HCT116 (cell line): ENCODE measurements around the gene KLF6. TPM values are rescaled to one million over a fixed set of nuclear protein-coding genes. Genes with fewer than 3 reads are reported as not detected.

Experiments
- ATAC-seq: fragments of 200-7000 bp; cut with Tn5 transposase; 2 replicates; pipeline ENCODE4 v1.9.1; 2020; ENCODE audit warnings: mild to moderate bottlenecking, moderate library complexity
- BruUV-seq: library from RNA; stranded (reverse); fragments of 400-500 nt; replicated peaks from 2 replicates; lab custom pipeline; 2021; lab: Mats Ljungman, UMichigan
- CTCF ChIA-PET: fragments of 300-600 bp; sonication (Branson Sonifier 250); formaldehyde crosslinking; loops from one replicate; lab custom pipeline; 2021; ENCODE audit warnings: antibody characterized with exemption; lab: Charles Lee
- POLR2A ChIA-PET: fragments of 300-600, 350-600 bp; sonication (Branson Sonifier 250); formaldehyde crosslinking; loops from one replicate; lab custom pipeline; 2021; ENCODE audit warnings: antibody characterized with exemption; lab: Charles Lee
- RAD21 ChIA-PET, 2 experiments: fragments of 300-600 bp; sonication (Branson Sonifier 250); formaldehyde crosslinking; loops; one replicate each; lab custom pipeline; 2023; ENCODE audit warnings: low total read pairs in 2 of 2; ENCODE audit not compliant: uncharacterized antibody in 2 of 2, unreplicated experiment in 2 of 2, low non-redundant PET in 1 of 2; lab: Charles Lee
- DNase-seq: peaks from one replicate; pipeline ENCODE4 v3.0.0-alpha.2; 2010; ENCODE audit warnings: low read depth, low spot score
- H2AFZ ChIP-seq: fragments of 200-600 bp; shearing (Covaris generic), sonication (generic); 2 replicates; pipeline ENCODE4 v1.6.1; 2017; ENCODE audit warnings: low read depth, mixed run types, mixed read lengths, antibody characterized with exemption, low read length; ENCODE audit not compliant: poor library complexity, severe bottlenecking
- H3K27ac ChIP-seq: 2 replicates; pipeline ENCODE4 v1.5.1; 2012; ENCODE audit warnings: low read depth, low read length
- H3K27me3 ChIP-seq: fragments of 200-600 bp; sonication (generic); 2 replicates; pipeline ENCODE4 v1.6.1; 2016; ENCODE audit warnings: mixed run types, low read length, mixed read lengths; ENCODE audit not compliant: insufficient read depth
- H3K36me3 ChIP-seq, 2 experiments: fragments of 200-500 bp in 1 of 2; fragments of 200-600 bp in 1 of 2; sonication (Bioruptor generic) in 1 of 2; sonication (generic) in 1 of 2; 2 replicates each; pipeline versions ENCODE4 v1.5.1 to v1.6.1; 2014 to 2016; ENCODE audit warnings: low read length in 2 of 2, inconsistent platforms in 1 of 2, mixed read lengths in 1 of 2, mixed run types in 1 of 2; ENCODE audit not compliant: insufficient read depth in 2 of 2, control insufficient read depth in 1 of 2
- H3K4me1 ChIP-seq, 2 experiments: fragments of 200-600 bp in 1 of 2; sonication (generic) in 1 of 2; 2 replicates each; pipeline versions ENCODE4 v1.5.1 to v1.6.1; 2012 to 2017; ENCODE audit warnings: low read length in 2 of 2, inconsistent platforms in 1 of 2, mild to moderate bottlenecking in 1 of 2, mixed read lengths in 1 of 2, mixed run types in 1 of 2, moderate library complexity in 1 of 2; ENCODE audit not compliant: insufficient read depth in 2 of 2, control insufficient read depth in 1 of 2
- H3K4me2 ChIP-seq: fragments of 200-600 bp; sonication (generic); 2 replicates; pipeline ENCODE4 v1.6.1; 2017; ENCODE audit warnings: mixed run types, low read length, mixed read lengths
- H3K4me3 ChIP-seq, 2 experiments: fragments of 200-600 bp in 1 of 2; sonication (generic) in 1 of 2; replicated peaks in 1 of 2; 2 replicates each; pipeline ENCODE4 v1.5.1; 2011 to 2016; ENCODE audit warnings: low read length in 2 of 2, control low read depth in 1 of 2, low read depth in 1 of 2, mild to moderate bottlenecking in 1 of 2, mixed read lengths in 1 of 2, mixed run types in 1 of 2
- H3K79me2 ChIP-seq: fragments of 200-600 bp; sonication (generic); 2 replicates; pipeline ENCODE4 v1.6.1; 2017; ENCODE audit warnings: mild to moderate bottlenecking, mixed run types, low read length, moderate library complexity, mixed read lengths; ENCODE audit not compliant: insufficient read depth
- H3K9ac ChIP-seq: fragments of 200-600 bp; sonication (generic); 2 replicates; pipeline ENCODE4 v1.6.1; 2016; ENCODE audit warnings: low read length, mixed read lengths
- H3K9me2 ChIP-seq: fragments of 200-600 bp; sonication (generic), shearing (Covaris generic); 2 replicates; pipeline ENCODE4 v1.6.1; 2017; ENCODE audit warnings: mixed run types, mild to moderate bottlenecking, moderate library complexity; ENCODE audit not compliant: insufficient read depth
- H3K9me3 ChIP-seq, 2 experiments: fragments of 200-500 bp in 1 of 2; fragments of 200-600 bp in 1 of 2; sonication (Bioruptor generic) in 1 of 2; sonication (generic) in 1 of 2; 2 replicates each; pipeline ENCODE4 v1.6.1; 2014 to 2017; ENCODE audit warnings: low read length in 2 of 2, mixed read lengths in 2 of 2, inconsistent platforms in 1 of 2, low read depth in 1 of 2, mild to moderate bottlenecking in 1 of 2, mixed run types in 1 of 2, moderate library complexity in 1 of 2; ENCODE audit not compliant: control insufficient read depth in 1 of 2, insufficient read depth in 1 of 2
- H4K20me1 ChIP-seq: fragments of 200-600 bp; sonication (generic), shearing (Covaris generic); 2 replicates; pipeline ENCODE4 v1.6.1; 2017; ENCODE audit warnings: mixed run types, mild to moderate bottlenecking, moderate library complexity; ENCODE audit not compliant: insufficient read depth
- ATF3 ChIP-seq: IDR thresholded peaks from 2 replicates; pipeline ENCODE4 v1.6.1; 2012
- CBX3 ChIP-seq: IDR thresholded peaks from 2 replicates; pipeline ENCODE4 v1.6.1; 2012; ENCODE audit warnings: low read depth
- CEBPB ChIP-seq: IDR thresholded peaks from 2 replicates; pipeline ENCODE4 v1.6.1; 2012; ENCODE audit warnings: low read depth
- ELF1 ChIP-seq: IDR thresholded peaks from 2 replicates; pipeline ENCODE4 v1.6.1; 2012; ENCODE audit warnings: low read depth, borderline replicate concordance
- EZH2phosphoT487 ChIP-seq: fragments of 200-600 bp; IDR thresholded peaks from 2 replicates; pipeline ENCODE4 v1.6.1; 2018; ENCODE audit warnings: antibody characterized with exemption, borderline replicate concordance
- FOSL1 ChIP-seq: IDR thresholded peaks from 2 replicates; pipeline ENCODE4 v1.6.1; 2012; ENCODE audit warnings: low read depth
- JUND ChIP-seq: IDR thresholded peaks from 2 replicates; pipeline ENCODE4 v1.6.1; 2012
- MAX ChIP-seq: IDR thresholded peaks from 2 replicates; pipeline ENCODE4 v1.6.1; 2012
- SRF ChIP-seq: IDR thresholded peaks from 2 replicates; pipeline ENCODE4 v1.6.1; 2012; ENCODE audit warnings: low read depth
- TCF7L2 ChIP-seq: IDR thresholded peaks from 2 replicates; pipeline ENCODE4 v1.7.0; 2011; ENCODE audit warnings: borderline replicate concordance, inconsistent platforms; ENCODE audit not compliant: insufficient read depth, insufficient read length; ENCODE audit errors: extremely low read depth
- ZBTB33 ChIP-seq: IDR thresholded peaks from 2 replicates; pipeline ENCODE4 v1.6.1; 2011; ENCODE audit warnings: mild to moderate bottlenecking, low read length, moderate library complexity; ENCODE audit not compliant: insufficient replicate concordance; ENCODE audit errors: extremely low read depth
- ZFX ChIP-seq: fragments of 450-650 bp; IDR thresholded peaks from 2 replicates; pipeline ENCODE4 v1.6.1; 2017
- intact Hi-C: fragments of 100-400 bp; cut with micrococcal nuclease; formaldehyde crosslinking; loops from 2 replicates; pipeline ENCODE4 v1.10.0; 2022
- total RNA-seq: library from RNA; stranded (reverse); gene quantifications from one replicate; pipeline ENCODE4 v1.2.1, GENCODE V29; 2021; ENCODE audit not compliant: unreplicated experiment

KLF6 gene
- total RNA-seq, 1 experiment from 2014 or later, result 82.2 TPM

DNA sequence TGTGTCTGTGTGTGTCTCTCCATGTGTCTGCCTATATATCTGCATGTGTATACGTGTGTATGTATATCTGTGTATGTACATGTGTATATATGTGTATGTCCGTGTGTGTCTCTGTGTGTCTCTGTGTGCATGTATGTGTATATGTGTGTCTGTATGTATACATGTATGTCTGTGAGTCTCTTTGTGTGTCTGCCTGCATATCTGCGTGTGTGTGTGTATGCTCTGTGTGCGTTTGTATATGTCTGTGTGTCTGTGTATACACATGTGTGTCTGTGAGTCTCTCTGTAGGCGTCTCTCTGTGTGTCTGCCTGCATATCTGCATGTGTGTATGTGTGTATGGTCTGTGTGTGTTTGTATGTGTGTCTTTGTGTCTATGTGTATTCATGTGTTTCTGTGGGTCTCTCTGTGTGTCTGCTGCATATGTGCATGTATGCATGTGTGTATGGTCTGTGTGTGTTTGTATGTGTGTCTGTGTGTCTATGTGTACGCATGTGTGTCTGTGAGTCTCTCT is 23.7 kb upstream of the KLF6 start (continued):
- TF ChIP-seq ATF3, result no peak

GRCh38 chr10:3807928-3808496 is 23.0 kb upstream of the KLF6 start:
- TF ChIP-seq CBX3 (no peak), ZFX (no peak), EZH2phosphoT487 (no peak), TCF7L2 (no peak), SRF (no peak), CEBPB (no peak), ELF1 (no peak), JUND (no peak), MAX (no peak), ZBTB33 (no peak), FOSL1 (no peak)
- TF ChIP-seq, all 23 proteins: peak for 0
- Histone ChIP-seq H3K79me2 (no peaks in the 10 kb centered on the region), H3K4me3 (no peak overlapping the region), H3K4me1 (peaks cover 60 to 96% of the 10 kb centered on the region in 2 experiments), H3K9ac (no peak overlapping the region), H3K9me2 (no peaks in the 10 kb centered on the region), H3K36me3 (no peaks in the 10 kb centered on the region), H2AFZ (no peak overlapping the region), H4K20me1 (no peaks in the 10 kb centered on the region), H3K27ac (no peak overlapping the region), H3K4me2 (no peak overlapping the region), H3K27me3 (no peaks in the 10 kb centered on the region), H3K9me3 (no peaks in the 10 kb centered on the region)
- intact Hi-C loops, result no loop called here
- DNase-seq (no peak), ATAC-seq (no peak)
- CTCF ChIA-PET, result no interaction called here
- BruUV-seq, result no TSS peak
- POLR2A ChIA-PET, result interaction anchor here (0.9 to 8.3 kb wide), 2 partner anchors 23 to 33 kb away, joined by 3 to 83 read pairs; partner anchors contain the start of gene KLF6
- RAD21 ChIA-PET, result no interaction called here
